ENCODE data around the gene HMCN1.

The HMCN1 gene

GRCh38 chr1:186059311-186059710 lies 325.1 kb downstream of the HMCN1 start:
- H2BK12ac ChIP-seq (ENCODE audit: low read length in 2 of 2), result no peak overlapping the region
- H2BK120ac ChIP-seq (ENCODE audit: low read depth, low read length), result no peak overlapping the region
- peak overlapping the region; percentile 38 for H3K27ac ChIP-seq (ENCODE audit: low read length, poor library complexity, severe bottlenecking)
- H2AK5ac ChIP-seq (ENCODE audit: low read length, severe bottlenecking), result no peak overlapping the region
- no peak overlapping the region for H3K4ac ChIP-seq (ENCODE audit: low read depth in 1 of 2, low read length in 2 of 2)
- H2AFZ ChIP-seq (ENCODE audit: low read depth, low read length), result no peak overlapping the region
- no peak overlapping the region for H3K23ac ChIP-seq (ENCODE audit: low read length in 2 of 2)
- no peaks in the 10 kb centered on the region for H3K79me1 ChIP-seq (replicated peaks; ENCODE audit: low read length, poor library complexity, severe bottlenecking)
- peak overlapping the region in 1 of 2 experiments; percentile 12 for H3K4me3 ChIP-seq (ENCODE audit: insufficient read depth in 1 of 2, low read depth in 1 of 2, low read length in 2 of 2)
- peak overlapping the region; percentile 79 for H3K9ac ChIP-seq (ENCODE audit: low read length)
- H3K4me2 ChIP-seq (ENCODE audit: low read length, poor library complexity, severe bottlenecking), result no peak overlapping the region
- no CpG with 5 or more reads among the region's 1 CpG for WGBS
- no peaks in the 10 kb centered on the region for H3K9me3 ChIP-seq (ENCODE audit: control insufficient read depth, low read length)
- no peaks in the 10 kb centered on the region for H3K27me3 ChIP-seq (ENCODE audit: control insufficient read depth in 1 of 2, insufficient read depth in 1 of 2, low read length in 2 of 2)
- no peaks in the 10 kb centered on the region for H3K4me1 ChIP-seq (ENCODE audit: control insufficient read depth, insufficient read depth, low read depth, low read length)
- peaks cover 2 to 64% of the 10 kb centered on the region in 2 experiments for H3K36me3 ChIP-seq (ENCODE audit: control insufficient read depth in 1 of 2, insufficient read depth in 2 of 2, low read depth in 1 of 2, low read length in 2 of 2)
- DNase-seq, result no peak
- no peak overlapping the region for H4K8ac ChIP-seq (ENCODE audit: low read length)
- no peak overlapping the region for H2BK15ac ChIP-seq (ENCODE audit: low read depth, poor library complexity, severe bottlenecking)
- H3K14ac ChIP-seq (ENCODE audit: low read length in 2 of 2), result no peak overlapping the region
- no peak overlapping the region for H4K91ac ChIP-seq (ENCODE audit: low read length)
- H3K18ac ChIP-seq (ENCODE audit: low read depth in 1 of 2, low read length in 2 of 2), result no peak overlapping the region
- no peak overlapping the region for H2BK5ac ChIP-seq (ENCODE audit: low read depth, low read length, poor library complexity, severe bottlenecking)

- H3K4ac ChIP-seq (ENCODE audit: low read depth in 1 of 2, low read length in 2 of 2), result no peak overlapping the region
- no peaks in the 10 kb centered on the region for H3K27me3 ChIP-seq (ENCODE audit: control insufficient read depth in 1 of 2, insufficient read depth in 1 of 2, low read length in 2 of 2)
- no peak overlapping the region for H3K27ac ChIP-seq (ENCODE audit: low read length, poor library complexity, severe bottlenecking)
- no peak overlapping the region for H2BK15ac ChIP-seq (ENCODE audit: low read depth, poor library complexity, severe bottlenecking)
- no peak overlapping the region for H4K91ac ChIP-seq (ENCODE audit: low read length)
- DNase-seq, result no peak
- H3K18ac ChIP-seq (ENCODE audit: low read depth in 1 of 2, low read length in 2 of 2), result no peak overlapping the region
- peaks cover 2 to 60% of the 10 kb centered on the region in 2 experiments for H3K36me3 ChIP-seq (ENCODE audit: control insufficient read depth in 1 of 2, insufficient read depth in 2 of 2, low read depth in 1 of 2, low read length in 2 of 2)
- no peak overlapping the region for H2BK12ac ChIP-seq (ENCODE audit: low read length in 2 of 2)
- H2BK120ac ChIP-seq (ENCODE audit: low read depth, low read length), result no peak overlapping the region
- H2BK5ac ChIP-seq (ENCODE audit: low read depth, low read length, poor library complexity, severe bottlenecking), result no peak overlapping the region
- no CpG with 5 or more reads among the region's 4 CpGs for WGBS
- H3K4me3 ChIP-seq (ENCODE audit: insufficient read depth in 1 of 2, low read depth in 1 of 2, low read length in 2 of 2), result peak overlapping the region in 1 of 2 experiments; percentile 12
- no peak overlapping the region for H2AK5ac ChIP-seq (ENCODE audit: low read length, severe bottlenecking)
- no peaks in the 10 kb centered on the region for H3K9me3 ChIP-seq (ENCODE audit: control insufficient read depth, low read length)
- peak overlapping the region; percentile 79 for H3K9ac ChIP-seq (ENCODE audit: low read length)
- H3K4me1 ChIP-seq (ENCODE audit: control insufficient read depth, insufficient read depth, low read depth, low read length), result no peaks in the 10 kb centered on the region
- no peak overlapping the region for H2AFZ ChIP-seq (ENCODE audit: low read depth, low read length)
- no peak overlapping the region for H4K8ac ChIP-seq (ENCODE audit: low read length)
- H3K4me2 ChIP-seq (ENCODE audit: low read length, poor library complexity, severe bottlenecking), result no peak overlapping the region
- H3K79me1 ChIP-seq (replicated peaks; ENCODE audit: low read length, poor library complexity, severe bottlenecking), result no peaks in the 10 kb centered on the region
- no peak overlapping the region for H3K23ac ChIP-seq (ENCODE audit: low read length in 2 of 2)
- H3K14ac ChIP-seq (ENCODE audit: low read length in 2 of 2), result no peak overlapping the region
These were observed 325.6 kb downstream of the HMCN1 start for GRCh38 chr1:186059752-186060151.

GRCh38 chr1:186060226-186060625 lies 326.0 kb downstream of the HMCN1 start:
- no peak overlapping the region for H2BK5ac ChIP-seq (ENCODE audit: low read depth, low read length, poor library complexity, severe bottlenecking)
- H3K18ac ChIP-seq (ENCODE audit: low read depth in 1 of 2, low read length in 2 of 2), result no peak overlapping the region
- DNase-seq, result no peak
- H3K14ac ChIP-seq (ENCODE audit: low read length in 2 of 2), result no peak overlapping the region
- H3K36me3 ChIP-seq (ENCODE audit: control insufficient read depth in 1 of 2, insufficient read depth in 2 of 2, low read depth in 1 of 2, low read length in 2 of 2), result peaks cover 2 to 58% of the 10 kb centered on the region in 2 experiments
- H2AK5ac ChIP-seq (ENCODE audit: low read length, severe bottlenecking), result no peak overlapping the region
- H3K27ac ChIP-seq (ENCODE audit: low read length, poor library complexity, severe bottlenecking), result no peak overlapping the region
- H3K9ac ChIP-seq (ENCODE audit: low read length), result peak overlapping the region; percentile 79
- H2BK12ac ChIP-seq (ENCODE audit: low read length in 2 of 2), result no peak overlapping the region
- H3K4ac ChIP-seq (ENCODE audit: low read depth in 1 of 2, low read length in 2 of 2), result no peak overlapping the region
- H3K4me1 ChIP-seq (ENCODE audit: control insufficient read depth, insufficient read depth, low read depth, low read length), result no peaks in the 10 kb centered on the region
- no peak overlapping the region for H4K8ac ChIP-seq (ENCODE audit: low read length)
- no peaks in the 10 kb centered on the region for H3K79me1 ChIP-seq (replicated peaks; ENCODE audit: low read length, poor library complexity, severe bottlenecking)
- H3K27me3 ChIP-seq (ENCODE audit: control insufficient read depth in 1 of 2, insufficient read depth in 1 of 2, low read length in 2 of 2), result no peaks in the 10 kb centered on the region
- H4K91ac ChIP-seq (ENCODE audit: low read length), result no peak overlapping the region
- H3K9me3 ChIP-seq (ENCODE audit: control insufficient read depth, low read length), result no peaks in the 10 kb centered on the region
- no peak overlapping the region for H3K4me2 ChIP-seq (ENCODE audit: low read length, poor library complexity, severe bottlenecking)
- H3K23ac ChIP-seq (ENCODE audit: low read length in 2 of 2), result no peak overlapping the region
- no peak overlapping the region for H2BK120ac ChIP-seq (ENCODE audit: low read depth, low read length)
- H2BK15ac ChIP-seq (ENCODE audit: low read depth, poor library complexity, severe bottlenecking), result no peak overlapping the region
- H3K4me3 ChIP-seq (ENCODE audit: insufficient read depth in 1 of 2, low read depth in 1 of 2, low read length in 2 of 2), result no peak overlapping the region
- H2AFZ ChIP-seq (ENCODE audit: low read depth, low read length), result no peak overlapping the region

- Histone ChIP-seq H3K79me1 (replicated peaks; ENCODE audit: low read length, poor library complexity, severe bottlenecking) (no peaks in the 10 kb centered on the region), H4K91ac (ENCODE audit: low read length) (no peak overlapping the region), H3K36me3 (ENCODE audit: control insufficient read depth in 1 of 2, insufficient read depth in 2 of 2, low read depth in 1 of 2, low read length in 2 of 2) (peaks cover 0 to 62% of the 10 kb centered on the region in 2 experiments), H4K8ac (ENCODE audit: low read length) (no peak overlapping the region), H2BK5ac (ENCODE audit: low read depth, low read length, poor library complexity, severe bottlenecking) (no peak overlapping the region), H3K4ac (ENCODE audit: low read depth in 1 of 2, low read length in 2 of 2) (no peak overlapping the region), H3K4me3 (ENCODE audit: insufficient read depth in 1 of 2, low read depth in 1 of 2, low read length in 2 of 2) (no peak overlapping the region), H2AFZ (ENCODE audit: low read depth, low read length) (no peak overlapping the region), H3K9ac (ENCODE audit: low read length) (no peak overlapping the region), H3K9me3 (ENCODE audit: control insufficient read depth, low read length) (no peaks in the 10 kb centered on the region), H3K4me2 (ENCODE audit: low read length, poor library complexity, severe bottlenecking) (no peak overlapping the region), H2AK5ac (ENCODE audit: low read length, severe bottlenecking) (no peak overlapping the region), H3K27me3 (ENCODE audit: control insufficient read depth in 1 of 2, insufficient read depth in 1 of 2, low read length in 2 of 2) (no peaks in the 10 kb centered on the region), H3K27ac (ENCODE audit: low read length, poor library complexity, severe bottlenecking) (no peak overlapping the region), H3K18ac (ENCODE audit: low read depth in 1 of 2, low read length in 2 of 2) (no peak overlapping the region), H3K14ac (ENCODE audit: low read length in 2 of 2) (no peak overlapping the region), H3K23ac (ENCODE audit: low read length in 2 of 2) (no peak overlapping the region), H2BK15ac (ENCODE audit: low read depth, poor library complexity, severe bottlenecking) (no peak overlapping the region), H2BK120ac (ENCODE audit: low read depth, low read length) (no peak overlapping the region), H3K4me1 (ENCODE audit: control insufficient read depth, insufficient read depth, low read depth, low read length) (no peaks in the 10 kb centered on the region), H2BK12ac (ENCODE audit: low read length in 2 of 2) (no peak overlapping the region)
- WGBS, result no CpG with 5 or more reads among the region's 1 CpG
- DNase-seq, result no peak
These were observed 329.0 kb downstream of the HMCN1 start for GRCh38 chr1:186063091-186063657.
